ENCODE measurements around the gene SNAP47.

Gene SNAP47

DNA sequence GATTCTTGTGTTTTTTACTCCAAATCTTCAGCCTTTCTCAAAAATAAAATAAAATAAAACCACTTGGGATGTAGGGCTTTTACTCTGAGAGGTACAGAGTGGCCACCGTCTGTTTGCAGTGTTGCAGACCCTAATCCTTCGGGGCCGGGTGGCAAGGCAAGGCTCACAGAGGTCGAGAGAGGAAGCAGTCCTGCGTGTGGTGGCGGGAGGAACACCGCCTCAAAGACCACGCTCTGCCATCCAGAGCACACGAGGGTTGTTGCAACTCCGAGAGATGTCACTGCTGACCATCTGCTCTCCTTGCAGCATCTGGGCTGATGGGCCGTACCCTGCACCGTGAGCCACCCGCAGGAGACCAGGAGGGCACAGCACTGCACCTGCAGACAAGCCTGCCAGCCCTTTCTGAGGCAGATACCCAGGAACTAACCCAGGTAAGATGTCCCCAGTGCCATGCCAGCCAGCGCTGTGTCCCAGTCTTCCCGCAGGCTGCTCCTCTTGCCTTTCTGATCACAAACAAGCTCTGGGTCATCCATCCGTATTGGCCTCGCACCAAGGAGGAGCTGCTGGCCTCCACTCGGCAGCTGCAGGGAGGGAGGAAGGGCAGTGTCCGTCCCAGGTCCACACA lies 31.5 kb downstream of the SNAP47 start:
- DNase-seq (ENCODE audit: low read depth in 1 of 2, low spot score in 1 of 2): peak; percentile 60 to 64
- peak overlapping the region; percentile 48 for H3K27ac ChIP-seq (replicated peaks)

DNA sequence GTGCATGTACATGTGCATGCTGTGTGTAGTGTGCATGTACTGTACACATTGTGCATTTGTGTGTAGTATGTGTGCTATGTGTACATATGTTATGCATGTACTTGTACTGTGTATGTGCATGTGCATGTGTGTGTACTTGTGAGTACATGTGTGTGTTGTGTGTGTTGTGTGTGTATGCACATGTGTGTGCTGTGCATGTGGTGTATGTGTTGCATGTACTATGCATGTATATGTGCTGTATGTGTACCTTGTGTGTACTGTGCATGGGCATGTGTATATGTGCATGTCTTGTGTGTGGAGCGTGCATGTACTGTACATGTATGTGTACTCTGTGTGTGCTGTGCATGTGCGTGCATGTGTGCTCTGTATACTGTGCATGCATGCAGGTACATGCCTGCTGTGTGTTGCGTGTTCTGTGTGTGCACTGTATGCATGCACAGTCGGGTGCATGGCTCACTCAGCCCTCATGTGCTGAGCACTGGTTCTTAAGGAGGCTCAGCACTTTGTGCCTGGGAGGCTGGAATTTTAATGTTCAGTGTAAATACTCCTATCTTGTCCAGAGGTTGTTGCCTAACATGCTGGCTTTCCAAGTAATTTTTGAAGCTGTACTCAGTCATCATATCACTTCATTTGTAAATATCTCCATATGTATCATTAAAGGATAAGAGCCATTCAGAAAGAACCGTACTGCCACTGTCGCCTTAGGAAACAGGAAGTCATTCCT lies 32.3 kb downstream of the SNAP47 start:
- H3K27ac ChIP-seq (replicated peaks): no peak overlapping the region
- TF ChIP-seq, protein P1, sequence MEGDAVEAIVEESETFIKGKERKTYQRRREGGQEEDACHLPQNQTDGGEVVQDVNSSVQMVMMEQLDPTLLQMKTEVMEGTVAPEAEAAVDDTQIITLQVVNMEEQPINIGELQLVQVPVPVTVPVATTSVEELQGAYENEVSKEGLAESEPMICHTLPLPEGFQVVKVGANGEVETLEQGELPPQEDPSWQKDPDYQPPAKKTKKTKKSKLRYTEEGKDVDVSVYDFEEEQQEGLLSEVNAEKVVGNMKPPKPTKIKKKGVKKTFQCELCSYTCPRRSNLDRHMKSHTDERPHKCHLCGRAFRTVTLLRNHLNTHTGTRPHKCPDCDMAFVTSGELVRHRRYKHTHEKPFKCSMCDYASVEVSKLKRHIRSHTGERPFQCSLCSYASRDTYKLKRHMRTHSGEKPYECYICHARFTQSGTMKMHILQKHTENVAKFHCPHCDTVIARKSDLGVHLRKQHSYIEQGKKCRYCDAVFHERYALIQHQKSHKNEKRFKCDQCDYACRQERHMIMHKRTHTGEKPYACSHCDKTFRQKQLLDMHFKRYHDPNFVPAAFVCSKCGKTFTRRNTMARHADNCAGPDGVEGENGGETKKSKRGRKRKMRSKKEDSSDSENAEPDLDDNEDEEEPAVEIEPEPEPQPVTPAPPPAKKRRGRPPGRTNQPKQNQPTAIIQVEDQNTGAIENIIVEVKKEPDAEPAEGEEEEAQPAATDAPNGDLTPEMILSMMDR (IDR thresholded peaks at IDR 0.05; ENCODE audit: insufficient read depth, low read length): no peak
- TF ChIP-seq SPI1 (IDR thresholded peaks at IDR 0.05; ENCODE audit: borderline replicate concordance, low read depth): peak; percentile 21; the same call in 1 of the 2 replicates
- TF ChIP-seq, protein P2, sequence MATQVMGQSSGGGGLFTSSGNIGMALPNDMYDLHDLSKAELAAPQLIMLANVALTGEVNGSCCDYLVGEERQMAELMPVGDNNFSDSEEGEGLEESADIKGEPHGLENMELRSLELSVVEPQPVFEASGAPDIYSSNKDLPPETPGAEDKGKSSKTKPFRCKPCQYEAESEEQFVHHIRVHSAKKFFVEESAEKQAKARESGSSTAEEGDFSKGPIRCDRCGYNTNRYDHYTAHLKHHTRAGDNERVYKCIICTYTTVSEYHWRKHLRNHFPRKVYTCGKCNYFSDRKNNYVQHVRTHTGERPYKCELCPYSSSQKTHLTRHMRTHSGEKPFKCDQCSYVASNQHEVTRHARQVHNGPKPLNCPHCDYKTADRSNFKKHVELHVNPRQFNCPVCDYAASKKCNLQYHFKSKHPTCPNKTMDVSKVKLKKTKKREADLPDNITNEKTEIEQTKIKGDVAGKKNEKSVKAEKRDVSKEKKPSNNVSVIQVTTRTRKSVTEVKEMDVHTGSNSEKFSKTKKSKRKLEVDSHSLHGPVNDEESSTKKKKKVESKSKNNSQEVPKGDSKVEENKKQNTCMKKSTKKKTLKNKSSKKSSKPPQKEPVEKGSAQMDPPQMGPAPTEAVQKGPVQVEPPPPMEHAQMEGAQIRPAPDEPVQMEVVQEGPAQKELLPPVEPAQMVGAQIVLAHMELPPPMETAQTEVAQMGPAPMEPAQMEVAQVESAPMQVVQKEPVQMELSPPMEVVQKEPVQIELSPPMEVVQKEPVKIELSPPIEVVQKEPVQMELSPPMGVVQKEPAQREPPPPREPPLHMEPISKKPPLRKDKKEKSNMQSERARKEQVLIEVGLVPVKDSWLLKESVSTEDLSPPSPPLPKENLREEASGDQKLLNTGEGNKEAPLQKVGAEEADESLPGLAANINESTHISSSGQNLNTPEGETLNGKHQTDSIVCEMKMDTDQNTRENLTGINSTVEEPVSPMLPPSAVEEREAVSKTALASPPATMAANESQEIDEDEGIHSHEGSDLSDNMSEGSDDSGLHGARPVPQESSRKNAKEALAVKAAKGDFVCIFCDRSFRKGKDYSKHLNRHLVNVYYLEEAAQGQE (IDR thresholded peaks at IDR 0.05; ENCODE audit: insufficient replicate concordance, low read depth): no peak
- TF ChIP-seq GABPA (IDR thresholded peaks at IDR 0.05; ENCODE audit: low read depth): no peak
- no peak for TF ChIP-seq POLR2AphosphoS5 (IDR thresholded peaks at IDR 0.05; ENCODE audit: low read depth)
- H3K4me3 ChIP-seq (replicated peaks; ENCODE audit: insufficient read depth, low read length): no peak overlapping the region
- H3K27me3 ChIP-seq (ENCODE audit: insufficient read depth, poor library complexity, severe bottlenecking): no peaks in the 10 kb centered on the region
- no peak for DNase-seq (ENCODE audit: low read depth in 1 of 2, low spot score in 1 of 2)

More for the DNA sequence above, 31.5 kb downstream of the SNAP47 start:
- Histone ChIP-seq H3K27me3 (ENCODE audit: insufficient read depth, poor library complexity, severe bottlenecking) (no peaks in the 10 kb centered on the region), H3K4me3 (replicated peaks; ENCODE audit: insufficient read depth, low read length) (no peak overlapping the region)
- TF ChIP-seq POLR2AphosphoS5 (IDR thresholded peaks at IDR 0.05; ENCODE audit: low read depth) (peak; percentile 53; the same call in 1 of the 2 replicates), SPI1 (IDR thresholded peaks at IDR 0.05; ENCODE audit: borderline replicate concordance, low read depth) (no peak)

DNA sequence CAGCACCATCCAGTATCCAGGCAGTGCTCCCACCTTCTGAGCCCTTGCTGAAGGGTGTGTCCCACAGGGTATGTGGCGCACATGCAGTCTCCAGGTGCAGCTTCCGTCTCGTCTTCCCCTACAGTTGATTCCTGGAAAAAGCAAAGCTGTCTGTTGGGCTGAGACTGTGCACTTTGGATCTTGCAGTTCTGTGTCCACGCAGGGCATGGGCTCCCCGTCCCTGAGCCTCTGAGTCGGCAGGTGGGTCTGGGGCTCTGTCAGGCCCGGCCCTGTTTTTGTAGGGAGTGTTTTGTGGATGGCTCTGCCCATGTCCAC lies 32.8 kb downstream of the SNAP47 start:
- Histone ChIP-seq H3K27ac (replicated peaks) (no peak overlapping the region), H3K27me3 (ENCODE audit: insufficient read depth, poor library complexity, severe bottlenecking) (no peaks in the 10 kb centered on the region), H3K4me3 (replicated peaks; ENCODE audit: insufficient read depth, low read length) (no peak overlapping the region)
- TF ChIP-seq SPI1 (IDR thresholded peaks at IDR 0.05; ENCODE audit: borderline replicate concordance, low read depth): no peak
- TF ChIP-seq, protein P1 (IDR thresholded peaks at IDR 0.05; ENCODE audit: insufficient read depth, low read length): no peak
- TF ChIP-seq, protein P2 (IDR thresholded peaks at IDR 0.05; ENCODE audit: insufficient replicate concordance, low read depth): no peak
- no peak for TF ChIP-seq POLR2AphosphoS5 (IDR thresholded peaks at IDR 0.05; ENCODE audit: low read depth)
- no peak for TF ChIP-seq GABPA (IDR thresholded peaks at IDR 0.05; ENCODE audit: low read depth)
- DNase-seq (ENCODE audit: low read depth in 1 of 2, low spot score in 1 of 2): no peak

DNA sequence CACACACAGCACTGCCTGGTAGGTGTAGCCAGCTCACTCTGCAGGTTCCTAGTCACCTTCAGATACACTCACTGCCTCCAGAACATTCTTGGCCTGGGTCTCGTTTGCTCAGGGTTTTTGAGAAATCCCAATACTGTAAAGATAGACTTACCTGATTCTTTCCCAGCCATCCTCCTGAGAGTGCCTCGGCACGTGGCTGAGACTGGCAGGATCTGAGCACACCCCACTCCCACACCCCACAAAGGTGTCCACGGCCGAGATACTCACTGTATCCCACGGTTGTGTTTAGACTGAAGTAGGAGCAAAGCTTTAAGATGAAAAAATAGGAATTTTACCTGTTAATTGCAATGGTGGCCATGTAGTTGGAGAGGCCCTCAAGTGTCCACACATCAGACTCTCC lies 33.4 kb downstream of the SNAP47 start:
- no peak for DNase-seq (ENCODE audit: low read depth in 1 of 2, low spot score in 1 of 2)
- Histone ChIP-seq H3K27ac (replicated peaks) (no peak overlapping the region), H3K4me3 (replicated peaks; ENCODE audit: insufficient read depth, low read length) (no peak overlapping the region), H3K27me3 (ENCODE audit: insufficient read depth, poor library complexity, severe bottlenecking) (no peaks in the 10 kb centered on the region)
- TF ChIP-seq, protein P2 (IDR thresholded peaks at IDR 0.05; ENCODE audit: insufficient replicate concordance, low read depth): no peak
- TF ChIP-seq, protein P1 (IDR thresholded peaks at IDR 0.05; ENCODE audit: insufficient read depth, low read length): no peak
- TF ChIP-seq SPI1 (IDR thresholded peaks at IDR 0.05; ENCODE audit: borderline replicate concordance, low read depth) (no peak), GABPA (IDR thresholded peaks at IDR 0.05; ENCODE audit: low read depth) (no peak), POLR2AphosphoS5 (IDR thresholded peaks at IDR 0.05; ENCODE audit: low read depth) (no peak)

All from HL-60 (cell line).